Measurements from ENCODE around the gene NACC1.

The NACC1 gene

DNA sequence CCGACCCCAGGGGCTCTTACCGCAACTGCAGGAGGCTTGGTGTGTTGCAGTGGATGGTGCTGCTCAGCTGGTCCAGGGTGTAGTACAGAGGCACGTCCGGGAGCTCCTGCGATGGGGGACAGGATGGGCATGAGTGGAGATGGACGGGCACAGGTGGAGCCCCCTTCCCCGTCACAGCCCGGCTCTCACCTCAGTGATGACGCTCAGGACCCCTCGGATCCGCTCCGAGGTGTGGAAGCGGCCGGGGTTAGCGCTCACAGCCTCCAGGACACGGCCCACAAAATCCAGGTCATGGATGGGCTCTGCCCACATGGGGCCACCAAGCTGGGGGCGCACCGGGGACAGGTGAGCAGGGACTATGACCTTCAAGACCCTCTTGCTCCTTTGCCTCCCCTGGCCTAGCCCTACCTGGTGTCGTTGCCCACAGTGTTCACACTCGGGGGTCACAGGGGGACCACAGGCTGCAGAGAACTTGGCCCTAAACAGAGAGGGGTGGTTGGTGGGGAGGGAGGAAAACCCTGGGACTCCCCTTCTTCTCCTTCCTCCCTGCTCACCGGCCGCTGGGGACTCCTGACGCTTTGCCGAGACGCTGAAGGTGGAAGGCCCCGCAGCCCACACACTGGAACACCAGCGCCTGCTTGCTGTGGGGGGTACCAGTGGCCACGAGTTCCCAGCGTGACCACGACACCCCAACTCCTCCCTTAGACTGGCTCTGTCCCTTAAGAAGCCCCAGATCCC, 8.5 kb upstream of the NACC1 start:
- DNase-seq (ENCODE audit: low spot score), result no peak
- TF ChIP-seq, protein P1, sequence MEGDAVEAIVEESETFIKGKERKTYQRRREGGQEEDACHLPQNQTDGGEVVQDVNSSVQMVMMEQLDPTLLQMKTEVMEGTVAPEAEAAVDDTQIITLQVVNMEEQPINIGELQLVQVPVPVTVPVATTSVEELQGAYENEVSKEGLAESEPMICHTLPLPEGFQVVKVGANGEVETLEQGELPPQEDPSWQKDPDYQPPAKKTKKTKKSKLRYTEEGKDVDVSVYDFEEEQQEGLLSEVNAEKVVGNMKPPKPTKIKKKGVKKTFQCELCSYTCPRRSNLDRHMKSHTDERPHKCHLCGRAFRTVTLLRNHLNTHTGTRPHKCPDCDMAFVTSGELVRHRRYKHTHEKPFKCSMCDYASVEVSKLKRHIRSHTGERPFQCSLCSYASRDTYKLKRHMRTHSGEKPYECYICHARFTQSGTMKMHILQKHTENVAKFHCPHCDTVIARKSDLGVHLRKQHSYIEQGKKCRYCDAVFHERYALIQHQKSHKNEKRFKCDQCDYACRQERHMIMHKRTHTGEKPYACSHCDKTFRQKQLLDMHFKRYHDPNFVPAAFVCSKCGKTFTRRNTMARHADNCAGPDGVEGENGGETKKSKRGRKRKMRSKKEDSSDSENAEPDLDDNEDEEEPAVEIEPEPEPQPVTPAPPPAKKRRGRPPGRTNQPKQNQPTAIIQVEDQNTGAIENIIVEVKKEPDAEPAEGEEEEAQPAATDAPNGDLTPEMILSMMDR (IDR thresholded peaks at IDR 0.05; ENCODE audit: extremely low read depth, missing control alignments), result no peak

DNA sequence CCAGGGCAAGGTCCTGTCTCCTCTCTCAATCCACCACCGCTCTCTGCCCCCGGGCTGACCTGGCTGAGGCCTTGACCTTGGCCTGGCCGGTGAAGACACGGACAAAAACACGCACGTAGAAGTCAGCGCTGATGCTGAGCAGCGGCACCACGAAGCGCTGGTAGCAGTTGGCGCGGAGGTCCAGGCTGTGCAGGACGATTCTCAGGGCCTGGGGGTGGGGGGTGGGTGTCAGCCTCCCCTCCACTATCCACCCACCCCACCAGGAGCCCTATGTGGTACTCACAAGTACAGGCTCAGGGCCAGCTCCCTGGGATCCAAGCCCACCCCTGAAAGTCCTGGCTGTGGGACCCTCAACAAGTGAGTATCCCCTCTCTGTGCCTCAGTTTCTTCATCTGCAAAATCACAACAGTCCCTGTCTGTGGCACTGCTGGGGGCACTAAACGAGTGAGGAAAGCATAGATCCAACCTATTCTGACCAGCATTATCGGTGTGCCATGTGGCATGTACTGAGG, 7.9 kb upstream of the NACC1 start:
- TF ChIP-seq, protein P1 (IDR thresholded peaks at IDR 0.05; ENCODE audit: extremely low read depth, missing control alignments), result no peak
- no peak for DNase-seq (ENCODE audit: low spot score)

DNA sequence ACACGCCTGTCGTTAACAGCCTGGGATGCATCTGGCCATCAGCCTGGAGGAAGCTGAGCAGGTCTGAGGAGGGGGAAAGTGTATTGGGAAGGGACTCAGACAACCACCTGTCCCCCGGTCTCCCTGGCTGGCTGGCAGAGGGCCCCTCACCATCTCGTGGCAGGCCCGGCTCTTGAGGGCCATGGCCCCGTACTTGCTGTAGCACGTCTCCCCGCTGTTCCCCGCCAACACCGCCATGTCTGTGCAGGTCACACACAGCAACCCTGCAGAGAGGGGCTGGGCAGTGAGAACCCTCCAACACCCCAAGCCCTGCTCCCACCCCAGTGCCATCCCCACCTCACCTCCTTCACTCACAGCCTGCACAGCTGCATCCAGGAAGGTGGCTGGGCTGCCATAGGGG, 5.5 kb upstream of the NACC1 start:
- no peak for DNase-seq (ENCODE audit: low spot score)
- TF ChIP-seq, protein P1 (IDR thresholded peaks at IDR 0.05; ENCODE audit: extremely low read depth, missing control alignments), result no peak

DNA sequence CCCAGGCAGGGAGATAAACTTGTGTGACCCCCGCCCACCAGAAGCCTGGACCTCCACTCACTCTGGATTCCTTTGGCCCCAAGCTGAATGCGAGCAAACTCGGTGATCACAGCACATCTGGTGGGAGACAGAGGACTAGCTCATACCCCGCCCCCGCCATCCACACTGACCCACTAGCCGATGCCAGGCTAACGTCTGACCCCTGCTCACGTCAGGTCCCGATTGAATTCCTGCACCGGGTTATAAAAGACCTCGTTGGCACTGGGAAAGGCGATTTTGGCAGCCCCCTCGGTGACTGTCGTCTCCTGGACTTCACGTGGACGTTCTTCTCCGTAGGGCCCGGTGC, 2.2 kb upstream of the NACC1 start:
- TF ChIP-seq, protein P1 (IDR thresholded peaks at IDR 0.05; ENCODE audit: extremely low read depth, missing control alignments), result no peak
- no peak for DNase-seq (ENCODE audit: low spot score)

DNA sequence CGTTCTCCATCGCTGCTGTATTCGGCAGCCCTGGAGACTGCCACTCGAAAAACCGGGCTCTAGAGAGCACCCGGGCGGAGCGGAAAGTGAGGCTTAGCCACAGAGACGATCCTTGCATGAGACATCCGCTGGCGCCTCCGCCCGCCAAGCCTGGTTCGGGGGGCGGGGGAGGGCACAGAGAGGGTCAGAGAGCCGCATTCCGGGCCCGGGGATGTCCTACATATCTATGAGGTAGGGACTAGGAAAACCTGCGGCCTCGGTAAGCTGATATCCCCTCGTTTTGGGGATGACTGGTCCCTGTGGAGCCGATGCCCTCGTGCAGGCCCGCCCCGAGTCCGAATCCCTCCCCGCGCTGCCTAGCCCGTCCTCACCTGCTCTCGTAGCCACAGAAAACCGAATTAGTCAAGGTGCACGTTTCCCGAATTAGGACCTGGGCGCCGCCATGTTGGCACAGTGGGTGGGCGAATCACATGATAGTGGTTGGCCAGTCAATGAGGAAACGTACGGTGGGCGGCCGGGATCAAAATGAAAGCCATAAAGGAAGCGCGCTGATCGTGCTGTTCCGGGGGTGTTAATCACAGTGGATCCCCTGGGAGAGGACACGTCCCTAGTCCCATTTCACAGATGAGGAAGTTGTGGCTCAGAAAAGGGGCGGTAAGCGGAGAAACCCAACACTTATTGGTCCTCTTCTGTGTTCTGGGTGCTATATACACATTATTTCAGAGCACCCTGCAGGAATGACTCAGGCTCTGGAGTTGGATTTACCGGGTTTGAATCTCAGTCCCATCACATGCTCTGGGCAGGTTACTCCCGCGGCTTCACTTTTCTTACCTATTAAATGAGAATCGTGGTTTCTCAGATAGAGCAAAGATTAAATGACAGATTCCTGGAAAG, 1.5 kb upstream of the NACC1 start, which contains the start of gene TRMT1:
TRMT1 (minus strand) TSS at position 459 of the 894 bp plus-strand sequence; CDS start at position 118, 341 bp downstream.
- peak; percentile 93 for DNase-seq (ENCODE audit: low spot score)
- TF ChIP-seq, protein P1 (IDR thresholded peaks at IDR 0.05; ENCODE audit: extremely low read depth, missing control alignments), result no peak

DNA sequence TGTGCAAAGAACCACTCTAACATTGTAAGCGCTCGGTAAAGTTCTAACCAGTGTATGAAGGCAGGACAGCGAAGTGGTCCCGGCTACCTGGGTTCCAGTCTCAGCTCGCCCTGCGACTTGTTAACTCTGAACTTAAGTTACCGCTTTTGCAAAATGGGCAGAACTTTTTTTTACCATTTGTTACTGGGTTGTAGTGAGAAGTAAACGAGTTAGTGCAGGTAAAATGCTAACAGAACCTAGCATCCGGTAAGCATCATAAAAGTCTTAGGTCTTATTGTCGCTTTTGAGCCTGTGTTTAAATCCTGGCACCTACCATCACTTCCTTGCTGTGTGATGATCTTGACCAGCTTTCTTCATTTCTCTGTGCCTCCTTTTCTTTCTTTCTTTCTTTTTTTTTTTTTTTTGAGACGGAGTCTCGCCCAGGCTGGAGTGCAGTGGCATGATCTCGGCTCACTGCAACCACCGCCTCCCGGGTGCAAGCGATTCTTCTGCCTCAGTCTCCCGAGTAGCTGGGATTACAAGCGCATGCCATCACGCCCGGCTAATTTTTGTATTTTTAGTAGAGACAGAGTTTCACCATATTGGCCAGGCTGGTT, 790 bp upstream of the NACC1 start:
- TF ChIP-seq, protein P1 (IDR thresholded peaks at IDR 0.05; ENCODE audit: extremely low read depth, missing control alignments), result no peak
- DNase-seq (ENCODE audit: low spot score), result no peak
